ENCODE measurements around the gene PPP1CB.
A peak's percentile ranks its signal among the peaks of the same experiment; 100 is the strongest.
"Not testable (repeated sequence)": the region's sequence is repeated elsewhere in the genome, so short reads cannot be mapped to it uniquely, and the experiment has no call there.

The PPP1CB gene

GRCh38 chr2:28780496-28780895 lies 28.9 kb downstream of the PPP1CB start:
- peak in 2 of 3 experiments; percentile 12 to 55 for DNase-seq

- no peak for DNase-seq
Measured at GRCh38 chr2:28782423-28782822, 30.8 kb downstream of the PPP1CB start.

GRCh38 chr2:28784570-28784969 lies 32.9 kb downstream of the PPP1CB start:
- not testable (repeated sequence) for DNase-seq

- no peak for DNase-seq
Measured at GRCh38 chr2:28796620-28797019, 45.0 kb downstream of the PPP1CB start.

- no peak for DNase-seq
Measured at GRCh38 chr2:28801726-28802125, 50.1 kb downstream of the PPP1CB start.

- DNase-seq: no peak
Measured at GRCh38 chr2:28802975-28803429, 51.4 kb downstream of the PPP1CB start.

GRCh38 chr2:28809927-28810326 lies 58.3 kb downstream of the PPP1CB start:
- DNase-seq: no peak

GRCh38 chr2:28810384-28811285 lies 59.0 kb downstream of the PPP1CB start, which contains the start of gene SPDYA:
SPDYA (plus strand) TSS chr2:28810834; CDS start chr2:28816015, 5,181 bp downstream.
- peak in 1 of 3 experiments; percentile 78 for DNase-seq

- DNase-seq: no peak
Measured at GRCh38 chr2:28818053-28818452, 66.4 kb downstream of the PPP1CB start.

- peak; percentile 32 to 75 (median 70) for DNase-seq
Measured at GRCh38 chr2:28821295-28821958, 69.8 kb downstream of the PPP1CB start.

- DNase-seq: no peak
Measured at GRCh38 chr2:28822036-28822435, 70.4 kb downstream of the PPP1CB start.

- DNase-seq: no peak
Measured at GRCh38 chr2:28824207-28824606, 72.6 kb downstream of the PPP1CB start.

GRCh38 chr2:28824870-28825269 lies 73.2 kb downstream of the PPP1CB start:
- no peak for DNase-seq

- DNase-seq: no peak
Measured at GRCh38 chr2:28828382-28828781, 76.8 kb downstream of the PPP1CB start.

GRCh38 chr2:28833740-28834470 lies 82.3 kb downstream of the PPP1CB start:
- DNase-seq: no peak

- no peak for DNase-seq
Measured at GRCh38 chr2:28835781-28836180, 84.2 kb downstream of the PPP1CB start.

GRCh38 chr2:28838971-28839370 lies 87.3 kb downstream of the PPP1CB start:
- DNase-seq: no peak

GRCh38 chr2:28842042-28842441 lies 90.4 kb downstream of the PPP1CB start:
- DNase-seq: no peak

All from NCI-H1417 (cell line).